Measurements from ENCODE around the gene ISM1.

- TF ChIP-seq POLR2A (IDR thresholded peaks at IDR 0.05) (no peak), CTCF (IDR thresholded peaks at IDR 0.05) (no peak)
Observed at GRCh38 chr20:13262671-13263360, 41.7 kb downstream of the ISM1 start.
